Smooth muscle cell (in vitro differentiated cells): ENCODE results near the gene PRIMPOL. TPM values are rescaled to one million over a fixed set of nuclear protein-coding genes. Genes with fewer than 3 reads are reported as not detected.
"Not testable (repeated sequence)": the region's sequence is repeated elsewhere in the genome, so short reads cannot be mapped to it uniquely, and the experiment has no call there.

Experiments used
- DNase-seq: peaks from one replicate; lab custom pipeline; 2025; ENCODE audit not compliant: unreplicated experiment; lab: John Stamatoyannopoulos, UW
- H2AFZ ChIP-seq: fragments of 200-600 bp; sonication (generic); 2 replicates; pipeline ENCODE4 v1.6.0; 2016; ENCODE audit warnings: antibody characterized with exemption, low read depth, mild to moderate bottlenecking
- H3F3A ChIP-seq: fragments of 200-600 bp; sonication (generic); 2 replicates; pipeline ENCODE4 v1.6.0; 2017; ENCODE audit warnings: antibody characterized with exemption, low read depth
- H3K27ac ChIP-seq: fragments of 200-600 bp; sonication (generic); 2 replicates; pipeline ENCODE4 v1.5.1; 2016; ENCODE audit warnings: low read depth, mild to moderate bottlenecking
- H3K27me3 ChIP-seq: fragments of 200-600 bp; sonication (generic); 2 replicates; pipeline ENCODE4 v1.6.1; 2016; ENCODE audit warnings: low read depth, mild to moderate bottlenecking
- H3K36me3 ChIP-seq: fragments of 200-600 bp; sonication (generic); 2 replicates; pipeline ENCODE4 v1.5.1; 2016; ENCODE audit warnings: low read depth
- H3K4me1 ChIP-seq: fragments of 200-600 bp; sonication (generic); 2 replicates; pipeline ENCODE4 v1.5.1; 2016; ENCODE audit warnings: low read depth
- H3K4me2 ChIP-seq: fragments of 200-600 bp; sonication (generic); 2 replicates; pipeline ENCODE4 v1.6.0; 2016; ENCODE audit warnings: mild to moderate bottlenecking
- H3K4me3 ChIP-seq: fragments of 200-600 bp; sonication (generic); 2 replicates; pipeline ENCODE4 v1.5.1; 2016; ENCODE audit warnings: mild to moderate bottlenecking
- H3K79me2 ChIP-seq: fragments of 200-600 bp; sonication (generic); 2 replicates; pipeline ENCODE4 v1.6.0; 2016; ENCODE audit warnings: low read depth, mild to moderate bottlenecking
- H3K9ac ChIP-seq: fragments of 200-600 bp; sonication (generic); 2 replicates; pipeline ENCODE4 v1.6.0; 2016; ENCODE audit warnings: low read depth
- H3K9me3 ChIP-seq: fragments of 200-600 bp; sonication (generic); replicated peaks from 2 replicates; pipeline ENCODE4 v1.5.1; 2016; ENCODE audit warnings: low read depth
- H4K20me1 ChIP-seq: fragments of 200-600 bp; sonication (generic); 2 replicates; pipeline ENCODE4 v1.6.0; 2016; ENCODE audit warnings: low read depth
- WGBS: methylation state at CpG from one replicate; pipeline ENCODE4 v1.1.7; 2016; ENCODE audit warnings: low lambda C conversion rate; 5-methylcytosine and 5-hydroxymethylcytosine counted together
- polyA plus RNA-seq: library from polyadenylated mRNA; unstranded; fragments of >200 nt; fragmentation: Nextera tagmentation; extraction: Ambion mirVana; gene quantifications from 2 replicates; pipeline ENCODE4 v1.2.1, GENCODE V29; 2016
- total RNA-seq: library from RNA; depleted of rRNA; stranded (reverse); fragments of >200 nt; gene quantifications from 2 replicates; pipeline ENCODE4 v1.2.3, GENCODE V29; 2014
- TF ChIP-seq, protein P1 (sequence below): fragments of 200-600 bp; sonication (generic); IDR thresholded peaks from 2 replicates; pipeline ENCODE4 v1.5.1; 2017; ENCODE audit warnings: borderline replicate concordance, mild to moderate bottlenecking, antibody characterized with exemption; ENCODE audit not compliant: insufficient read depth, poor library complexity, severe bottlenecking

PRIMPOL gene
- total and polyA plus RNA-seq, 2 experiments from 2014 or later, result 7.5 to 15.4 TPM

DNA sequence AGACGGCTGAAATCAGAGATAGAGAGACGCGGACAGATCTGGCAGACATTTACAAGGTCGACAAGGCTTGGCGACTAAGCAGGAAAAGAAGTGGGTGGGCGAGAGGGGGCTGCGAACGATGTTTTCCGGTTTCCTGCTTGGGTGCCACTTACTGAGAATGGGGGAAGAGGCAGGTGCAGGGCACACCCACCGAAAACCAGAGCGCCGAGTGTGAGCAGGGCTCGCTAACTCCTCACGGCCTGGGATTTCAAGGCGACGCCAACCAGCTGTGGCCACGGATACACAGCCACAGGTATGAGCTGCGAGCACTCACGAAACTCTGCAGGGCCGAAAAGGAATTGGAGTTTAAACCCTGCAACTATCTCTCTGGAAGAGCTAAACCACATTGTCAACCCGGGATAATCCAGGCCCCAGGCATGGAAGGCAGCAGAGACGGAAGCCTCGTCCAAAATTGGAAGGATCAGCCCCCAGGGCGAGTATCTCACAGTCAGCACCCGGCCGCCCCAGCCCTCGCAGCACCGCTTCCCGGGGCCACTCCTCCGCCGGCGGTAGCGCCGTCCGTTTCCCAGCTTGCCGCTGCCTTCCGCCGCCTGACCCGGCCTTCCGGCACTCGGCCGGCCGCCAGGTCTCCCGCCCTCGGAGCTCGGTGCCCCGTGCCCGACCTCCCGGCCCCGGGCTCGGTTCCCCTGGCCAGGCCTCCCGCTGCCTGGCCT is 1.1 kb upstream of the PRIMPOL start:
- no peaks in the 10 kb centered on the region for H3K36me3 ChIP-seq
- TF ChIP-seq, protein P1, sequence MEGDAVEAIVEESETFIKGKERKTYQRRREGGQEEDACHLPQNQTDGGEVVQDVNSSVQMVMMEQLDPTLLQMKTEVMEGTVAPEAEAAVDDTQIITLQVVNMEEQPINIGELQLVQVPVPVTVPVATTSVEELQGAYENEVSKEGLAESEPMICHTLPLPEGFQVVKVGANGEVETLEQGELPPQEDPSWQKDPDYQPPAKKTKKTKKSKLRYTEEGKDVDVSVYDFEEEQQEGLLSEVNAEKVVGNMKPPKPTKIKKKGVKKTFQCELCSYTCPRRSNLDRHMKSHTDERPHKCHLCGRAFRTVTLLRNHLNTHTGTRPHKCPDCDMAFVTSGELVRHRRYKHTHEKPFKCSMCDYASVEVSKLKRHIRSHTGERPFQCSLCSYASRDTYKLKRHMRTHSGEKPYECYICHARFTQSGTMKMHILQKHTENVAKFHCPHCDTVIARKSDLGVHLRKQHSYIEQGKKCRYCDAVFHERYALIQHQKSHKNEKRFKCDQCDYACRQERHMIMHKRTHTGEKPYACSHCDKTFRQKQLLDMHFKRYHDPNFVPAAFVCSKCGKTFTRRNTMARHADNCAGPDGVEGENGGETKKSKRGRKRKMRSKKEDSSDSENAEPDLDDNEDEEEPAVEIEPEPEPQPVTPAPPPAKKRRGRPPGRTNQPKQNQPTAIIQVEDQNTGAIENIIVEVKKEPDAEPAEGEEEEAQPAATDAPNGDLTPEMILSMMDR, result no peak
- peaks cover 47% of the 10 kb centered on the region for H4K20me1 ChIP-seq
- H3K9ac ChIP-seq, result peak overlapping the region; percentile 93
- DNase-seq, result peak; percentile 54
- H3K4me3 ChIP-seq, result peak overlapping the region; percentile 98
- peak overlapping the region; percentile 94 for H3K4me2 ChIP-seq
- H3K79me2 ChIP-seq, result peaks cover 40% of the 10 kb centered on the region
- H2AFZ ChIP-seq, result peak overlapping the region; percentile 58
- H3K9me3 ChIP-seq, result no peaks in the 10 kb centered on the region
- H3K27ac ChIP-seq, result peak overlapping the region; percentile 97
- H3F3A ChIP-seq, result peaks cover 14% of the 10 kb centered on the region
- no peaks in the 10 kb centered on the region for H3K27me3 ChIP-seq
- under 1% methylated on average over 45 of the region's 52 CpGs for WGBS
- peaks cover 34% of the 10 kb centered on the region for H3K4me1 ChIP-seq

DNA sequence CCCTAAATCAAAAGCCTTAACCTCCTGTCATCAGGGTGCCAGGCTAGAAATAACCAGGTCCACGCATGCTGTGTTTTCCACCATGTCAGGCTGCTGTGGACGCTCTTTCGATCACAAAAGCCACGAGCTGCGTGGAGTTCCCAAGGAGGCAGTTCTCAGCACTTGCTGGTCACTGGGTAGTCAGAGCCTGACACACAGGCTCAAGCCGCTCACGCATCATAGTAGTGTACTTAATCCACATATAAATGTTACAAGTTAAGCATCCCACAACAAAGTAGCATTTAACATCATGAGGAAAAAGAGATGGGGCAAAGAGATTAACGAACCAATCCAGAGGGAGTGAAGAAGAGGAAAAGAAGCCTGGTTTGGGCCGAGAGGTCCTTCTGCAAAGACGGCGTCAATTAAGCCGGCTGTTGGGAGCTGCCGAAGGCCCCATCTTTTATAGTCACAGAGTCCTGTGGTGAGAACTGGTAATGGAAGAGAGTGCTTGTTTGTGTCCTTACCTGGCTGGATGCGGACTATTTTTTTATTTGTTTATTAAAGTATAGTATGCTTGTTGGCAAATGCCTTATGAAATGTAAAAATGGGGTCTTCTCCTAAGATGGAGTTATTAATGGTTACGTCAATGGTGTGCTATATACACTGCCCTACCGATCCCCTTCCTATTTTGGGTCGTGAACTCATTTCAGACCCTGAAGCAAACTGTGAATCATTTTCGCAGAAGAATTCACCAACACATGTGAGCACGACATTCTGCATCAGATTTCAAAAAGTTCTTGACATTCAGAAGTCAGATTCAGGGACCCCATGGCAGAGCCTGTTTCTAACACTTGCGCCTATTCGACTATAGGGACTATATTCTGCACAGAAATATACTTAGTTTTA is 675 bp downstream of the PRIMPOL start:
- Histone ChIP-seq H4K20me1 (peaks cover 32% of the 10 kb centered on the region), H3K9ac (peak overlapping the region; percentile 78), H3K79me2 (peaks cover 25% of the 10 kb centered on the region), H3K27me3 (no peaks in the 10 kb centered on the region), H3K27ac (peak overlapping the region; percentile 66), H3K4me2 (peak overlapping the region; percentile 94), H3K4me1 (peaks cover 22% of the 10 kb centered on the region), H3F3A (peaks cover 14% of the 10 kb centered on the region), H3K36me3 (no peaks in the 10 kb centered on the region), H3K9me3 (no peaks in the 10 kb centered on the region), H3K4me3 (peak overlapping the region; percentile 98), H2AFZ (peak overlapping the region; percentile 90)
- WGBS, result 48% methylated on average over 21 of the region's 21 CpGs
- DNase-seq, result peak; percentile 38
- TF ChIP-seq, protein P1, result no peak

DNA sequence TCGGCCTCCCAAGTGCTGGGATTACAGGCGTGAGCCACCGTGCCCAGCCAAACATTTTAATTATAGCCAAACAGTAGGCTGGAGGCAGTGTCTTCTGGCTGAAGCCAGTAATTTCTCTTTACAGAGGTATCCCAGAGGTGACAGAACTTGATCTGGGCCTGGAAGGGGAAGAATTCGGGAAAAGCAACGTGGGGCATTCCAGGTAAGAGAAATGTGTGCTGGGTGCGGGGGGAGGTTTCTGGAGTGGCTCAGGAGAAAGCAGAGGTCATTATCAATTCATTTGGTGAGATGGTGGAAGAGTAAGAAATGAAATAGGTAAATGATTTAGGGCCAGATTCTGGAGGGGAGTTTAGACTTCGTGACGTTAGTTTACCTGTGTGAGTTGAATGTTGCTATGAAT is 2.4 kb downstream of the PRIMPOL start:
- no peak for DNase-seq
- H3K27me3 ChIP-seq, result no peaks in the 10 kb centered on the region

DNA sequence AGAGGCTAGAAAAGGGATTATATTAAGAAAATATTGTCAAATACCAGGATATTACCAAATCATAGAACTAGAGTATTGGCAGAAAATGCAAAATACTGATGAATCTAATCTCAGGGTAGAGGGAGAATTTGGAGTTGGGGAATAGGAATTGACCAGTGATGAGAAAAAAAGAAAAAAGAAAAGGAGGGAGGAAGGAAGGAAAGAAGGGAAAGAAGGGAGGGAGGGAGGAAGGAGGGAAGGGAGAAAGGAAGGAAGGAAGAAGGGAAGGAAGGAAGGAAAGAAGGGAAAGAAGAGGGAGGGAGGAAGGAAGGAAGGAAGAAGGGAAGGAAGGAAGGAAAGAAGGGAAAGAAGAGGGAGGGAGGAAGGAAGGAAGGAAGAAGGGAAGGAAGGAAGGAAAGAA is 3.1 kb downstream of the PRIMPOL start:
- not testable (repeated sequence) for H3K36me3 ChIP-seq, H4K20me1 ChIP-seq, H2AFZ ChIP-seq, H3K27me3 ChIP-seq, H3K79me2 ChIP-seq, DNase-seq, H3K9me3 ChIP-seq, H3K9ac ChIP-seq, H3F3A ChIP-seq, H3K27ac ChIP-seq, H3K4me2 ChIP-seq, H3K4me3 ChIP-seq
- peaks cover 12% of the 10 kb centered on the region for H3K4me1 ChIP-seq

More for the DNA sequence above, 2.4 kb downstream of the PRIMPOL start:
- Histone ChIP-seq H2AFZ (no peak overlapping the region), H3K79me2 (peaks cover 8% of the 10 kb centered on the region), H3K9me3 (no peaks in the 10 kb centered on the region), H3K4me1 (peaks cover 20% of the 10 kb centered on the region), H3K27ac (no peak overlapping the region), H4K20me1 (peaks cover 15% of the 10 kb centered on the region), H3K4me3 (no peak overlapping the region), H3K4me2 (no peak overlapping the region), H3F3A (peaks cover 14% of the 10 kb centered on the region), H3K9ac (no peak overlapping the region), H3K36me3 (no peaks in the 10 kb centered on the region)
- TF ChIP-seq, protein P1, result no peak
- WGBS, result 90% methylated on average over 8 of the region's 8 CpGs
